ENCODE results near the gene ASB11. TPM values are rescaled to one million over a fixed set of nuclear protein-coding genes. Genes with fewer than 3 reads are reported as not detected.
"Not testable (repeated sequence)": the region's sequence is repeated elsewhere in the genome, so short reads cannot be mapped to it uniquely, and the experiment has no call there.

The ASB11 gene
- total RNA-seq, 1 donor from 2014 or later, result not detected

DNA sequence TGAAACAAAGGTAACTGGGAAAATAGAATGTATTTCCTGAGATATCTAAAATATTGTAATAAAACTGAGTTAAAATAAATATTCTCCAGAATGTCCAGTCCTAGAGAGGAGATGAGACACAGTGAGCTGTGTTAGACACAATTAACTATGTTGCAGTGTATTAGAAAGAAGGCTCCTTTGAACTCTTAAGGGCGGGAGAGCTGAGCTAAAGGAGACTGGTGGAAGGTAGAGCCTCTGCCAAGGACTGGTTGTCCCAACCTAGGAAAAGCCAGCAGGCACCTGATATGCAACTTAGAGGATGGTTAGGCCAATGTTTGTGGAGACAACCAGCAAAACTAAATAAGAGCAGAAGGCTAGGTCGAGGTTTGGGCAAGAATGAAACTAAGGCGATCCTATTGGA is 4.3 kb downstream of the ASB11 start:
- Histone ChIP-seq H4K20me1 (ENCODE audit: insufficient read depth, low read length) (no peaks in the 10 kb centered on the region), H3K27me3 (ENCODE audit: insufficient read depth, low read length) (no peaks in the 10 kb centered on the region), H3K4me2 (ENCODE audit: low read length) (no peak overlapping the region), H3K36me3 (ENCODE audit: insufficient read depth, low read length) (no peaks in the 10 kb centered on the region), H3K79me2 (ENCODE audit: insufficient read depth, low read length) (no peaks in the 10 kb centered on the region), H2AFZ (ENCODE audit: low read depth, low read length) (no peak overlapping the region), H3K4me3 (ENCODE audit: insufficient read depth, low read depth, low read length) (no peak overlapping the region), H3K4me1 (ENCODE audit: insufficient read depth, low read length) (no peaks in the 10 kb centered on the region), H3K9ac (ENCODE audit: low read length) (no peak overlapping the region), H3K9me3 (ENCODE audit: insufficient read depth, low read depth, low read length) (no peaks in the 10 kb centered on the region), H3K27ac (ENCODE audit: low read depth, low read length) (no peak overlapping the region)
- Mint-ChIP-seq H3K9me3 (ENCODE audit: unreplicated experiment) (no peaks in the 10 kb centered on the region), H3K27me3 (ENCODE audit: low read depth, unreplicated experiment) (peaks cover 6% of the 10 kb centered on the region), H3K36me3 (ENCODE audit: low read depth, unreplicated experiment) (no peaks in the 10 kb centered on the region), H3K27ac (ENCODE audit: unreplicated experiment) (no peak overlapping the region), H3K4me1 (ENCODE audit: low read depth, unreplicated experiment) (no peaks in the 10 kb centered on the region), H3K4me3 (ENCODE audit: unreplicated experiment) (no peak overlapping the region)
- TF ChIP-seq EZH2 (IDR thresholded peaks at IDR 0.05; ENCODE audit: insufficient read depth, low read length), result no peak
- TF ChIP-seq, protein P1, sequence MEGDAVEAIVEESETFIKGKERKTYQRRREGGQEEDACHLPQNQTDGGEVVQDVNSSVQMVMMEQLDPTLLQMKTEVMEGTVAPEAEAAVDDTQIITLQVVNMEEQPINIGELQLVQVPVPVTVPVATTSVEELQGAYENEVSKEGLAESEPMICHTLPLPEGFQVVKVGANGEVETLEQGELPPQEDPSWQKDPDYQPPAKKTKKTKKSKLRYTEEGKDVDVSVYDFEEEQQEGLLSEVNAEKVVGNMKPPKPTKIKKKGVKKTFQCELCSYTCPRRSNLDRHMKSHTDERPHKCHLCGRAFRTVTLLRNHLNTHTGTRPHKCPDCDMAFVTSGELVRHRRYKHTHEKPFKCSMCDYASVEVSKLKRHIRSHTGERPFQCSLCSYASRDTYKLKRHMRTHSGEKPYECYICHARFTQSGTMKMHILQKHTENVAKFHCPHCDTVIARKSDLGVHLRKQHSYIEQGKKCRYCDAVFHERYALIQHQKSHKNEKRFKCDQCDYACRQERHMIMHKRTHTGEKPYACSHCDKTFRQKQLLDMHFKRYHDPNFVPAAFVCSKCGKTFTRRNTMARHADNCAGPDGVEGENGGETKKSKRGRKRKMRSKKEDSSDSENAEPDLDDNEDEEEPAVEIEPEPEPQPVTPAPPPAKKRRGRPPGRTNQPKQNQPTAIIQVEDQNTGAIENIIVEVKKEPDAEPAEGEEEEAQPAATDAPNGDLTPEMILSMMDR (IDR thresholded peaks at IDR 0.05; ENCODE audit: insufficient read depth, low read depth, low read length), result no peak
- FAIRE-seq (no peak), DNase-seq (ENCODE audit: low read depth) (no peak)

DNA sequence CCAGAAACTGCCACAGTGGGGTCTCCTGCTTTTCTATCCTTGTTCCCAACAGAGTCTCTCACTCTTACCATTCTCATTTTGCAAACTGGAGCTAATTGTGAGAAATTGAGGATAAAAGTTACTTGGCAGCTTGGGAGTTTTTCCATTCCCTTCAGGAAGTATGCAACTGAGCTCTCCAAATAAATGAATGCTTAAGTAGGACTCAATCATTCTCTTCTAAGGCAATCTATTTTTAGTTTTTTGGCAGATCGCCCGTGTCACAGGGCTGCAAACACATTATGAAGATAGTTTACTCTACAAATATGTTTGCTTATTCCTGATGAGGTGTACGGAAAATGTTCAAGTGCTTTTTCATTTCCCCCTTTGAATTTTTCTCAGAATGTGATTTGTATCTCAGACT is 5.3 kb downstream of the ASB11 start:
- H4K20me1 ChIP-seq (ENCODE audit: insufficient read depth, low read length), result no peaks in the 10 kb centered on the region
- no peaks in the 10 kb centered on the region for H3K4me1 ChIP-seq (ENCODE audit: insufficient read depth, low read length)
- H3K36me3 ChIP-seq (ENCODE audit: insufficient read depth, low read length), result no peaks in the 10 kb centered on the region
- no peak overlapping the region for H3K9ac ChIP-seq (ENCODE audit: low read length)
- H2AFZ ChIP-seq (ENCODE audit: low read depth, low read length), result no peak overlapping the region
- H3K4me3 ChIP-seq (ENCODE audit: insufficient read depth, low read depth, low read length), result no peak overlapping the region
- no peaks in the 10 kb centered on the region for H3K9me3 Mint-ChIP-seq (ENCODE audit: unreplicated experiment)
- H3K4me3 Mint-ChIP-seq (ENCODE audit: unreplicated experiment), result no peak overlapping the region
- peaks cover 6% of the 10 kb centered on the region for H3K27me3 Mint-ChIP-seq (ENCODE audit: low read depth, unreplicated experiment)
- DNase-seq (ENCODE audit: low read depth) (peak; percentile 14), FAIRE-seq (peak; percentile 69)
- H3K27me3 ChIP-seq (ENCODE audit: insufficient read depth, low read length), result no peaks in the 10 kb centered on the region
- H3K36me3 Mint-ChIP-seq (ENCODE audit: low read depth, unreplicated experiment), result no peaks in the 10 kb centered on the region
- no peak overlapping the region for H3K27ac Mint-ChIP-seq (ENCODE audit: unreplicated experiment)
- H3K4me1 Mint-ChIP-seq (ENCODE audit: low read depth, unreplicated experiment), result no peaks in the 10 kb centered on the region
- H3K4me2 ChIP-seq (ENCODE audit: low read length), result no peak overlapping the region
- H3K9me3 ChIP-seq (ENCODE audit: insufficient read depth, low read depth, low read length), result no peaks in the 10 kb centered on the region
- no peak for TF ChIP-seq EZH2 (IDR thresholded peaks at IDR 0.05; ENCODE audit: insufficient read depth, low read length)
- TF ChIP-seq, protein P1 (IDR thresholded peaks at IDR 0.05; ENCODE audit: insufficient read depth, low read depth, low read length), result no peak
- H3K27ac ChIP-seq (ENCODE audit: low read depth, low read length), result no peak overlapping the region
- H3K79me2 ChIP-seq (ENCODE audit: insufficient read depth, low read length), result no peaks in the 10 kb centered on the region

DNA sequence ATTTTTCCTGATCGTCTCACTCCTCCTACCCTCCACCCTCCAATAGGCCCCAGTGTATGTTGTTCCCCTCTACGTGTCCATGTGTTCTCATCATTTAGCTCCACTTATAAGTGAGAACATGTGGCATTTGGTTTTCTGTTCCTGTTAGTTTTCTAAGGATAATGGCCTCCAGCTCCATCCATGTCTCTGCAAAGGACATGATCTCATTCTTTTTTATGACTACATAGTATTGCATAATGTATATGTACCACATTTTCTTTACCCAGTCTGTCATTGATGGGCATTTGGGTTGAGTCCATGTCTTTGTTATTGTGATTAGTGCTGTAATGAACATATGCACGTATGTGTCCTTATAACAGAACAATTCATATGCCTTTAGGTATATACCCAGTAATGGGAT is 9.5 kb downstream of the ASB11 start:
- not testable (repeated sequence) for H3K36me3 Mint-ChIP-seq (ENCODE audit: low read depth, unreplicated experiment); DNase-seq (ENCODE audit: low read depth); H3K27me3 ChIP-seq (ENCODE audit: insufficient read depth, low read length); H3K4me2 ChIP-seq (ENCODE audit: low read length); H2AFZ ChIP-seq (ENCODE audit: low read depth, low read length); H3K4me1 ChIP-seq (ENCODE audit: insufficient read depth, low read length); H3K4me1 Mint-ChIP-seq (ENCODE audit: low read depth, unreplicated experiment); H3K27ac Mint-ChIP-seq (ENCODE audit: unreplicated experiment); H3K4me3 Mint-ChIP-seq (ENCODE audit: unreplicated experiment); H3K79me2 ChIP-seq (ENCODE audit: insufficient read depth, low read length); H3K9me3 Mint-ChIP-seq (ENCODE audit: unreplicated experiment); H3K27me3 Mint-ChIP-seq (ENCODE audit: low read depth, unreplicated experiment); H3K36me3 ChIP-seq (ENCODE audit: insufficient read depth, low read length); H3K27ac ChIP-seq (ENCODE audit: low read depth, low read length); H3K9me3 ChIP-seq (ENCODE audit: insufficient read depth, low read depth, low read length); H3K9ac ChIP-seq (ENCODE audit: low read length); H4K20me1 ChIP-seq (ENCODE audit: insufficient read depth, low read length); H3K4me3 ChIP-seq (ENCODE audit: insufficient read depth, low read depth, low read length)
- peak; percentile 74 for FAIRE-seq
